Liver (tissue), 3 donors: Measurements from ENCODE around the gene CA9.

Experiments
- NR2F2 ChIP-seq: IDR thresholded peaks from 2 replicates; pipeline ENCODE4 v1.6.1; 2016; ENCODE audit warnings: antibody characterized with exemption
- RXRA ChIP-seq, 2 donors: IDR thresholded peaks; 2 replicates each; pipeline ENCODE4 v1.6.1; 2017 to 2018; ENCODE audit warnings: antibody characterized with exemption in 2 of 2, mild to moderate bottlenecking in 1 of 2
- TAF1 ChIP-seq: conservative IDR thresholded peaks from 2 replicates; pipeline ENCODE4 v1.6.1; 2016; ENCODE audit warnings: antibody characterized with exemption, mild to moderate bottlenecking
- YY1 ChIP-seq: IDR thresholded peaks from 2 replicates; pipeline ENCODE4 v1.6.1; 2016; ENCODE audit warnings: antibody characterized with exemption, mild to moderate bottlenecking
- TF ChIP-seq, protein P1 (sequence below): fragments of 150-350 bp; IDR thresholded peaks from 2 replicates; pipeline ENCODE4 v1.5.1; 2017; ENCODE audit warnings: improper control_type of control experiment, low read depth, low read length; ENCODE audit not compliant: missing input control
- TF ChIP-seq, protein P2 (sequence below): IDR thresholded peaks from 2 replicates; pipeline ENCODE4 v1.6.1; 2016; ENCODE audit warnings: antibody characterized with exemption, mild to moderate bottlenecking
- TF ChIP-seq, protein P3 (sequence below): IDR thresholded peaks from 2 replicates; pipeline ENCODE4 v1.6.1; 2016; ENCODE audit warnings: antibody characterized with exemption
- donor health status: healthy.
- donor health status: healthy.

DNA sequence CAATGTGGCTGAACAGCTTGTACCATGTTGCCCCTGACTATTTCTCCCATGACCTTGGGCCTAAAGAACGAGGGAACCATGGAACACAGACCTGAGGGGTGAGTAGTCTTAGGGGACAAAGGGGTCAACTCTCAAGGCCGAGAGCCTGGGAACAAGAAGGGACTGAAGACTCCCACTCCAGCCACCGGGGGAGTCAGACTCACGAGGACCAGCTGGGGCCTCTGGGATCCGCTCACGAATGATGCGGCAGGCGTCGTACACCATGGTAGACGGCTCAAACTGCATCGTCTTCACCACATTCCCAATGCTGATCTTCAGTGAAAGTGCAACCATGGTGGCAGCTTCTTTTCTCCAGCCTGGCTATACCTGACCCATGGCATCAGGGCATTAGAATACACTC lies 51.6 kb downstream of the CA9 start:
- TF ChIP-seq, protein P1, sequence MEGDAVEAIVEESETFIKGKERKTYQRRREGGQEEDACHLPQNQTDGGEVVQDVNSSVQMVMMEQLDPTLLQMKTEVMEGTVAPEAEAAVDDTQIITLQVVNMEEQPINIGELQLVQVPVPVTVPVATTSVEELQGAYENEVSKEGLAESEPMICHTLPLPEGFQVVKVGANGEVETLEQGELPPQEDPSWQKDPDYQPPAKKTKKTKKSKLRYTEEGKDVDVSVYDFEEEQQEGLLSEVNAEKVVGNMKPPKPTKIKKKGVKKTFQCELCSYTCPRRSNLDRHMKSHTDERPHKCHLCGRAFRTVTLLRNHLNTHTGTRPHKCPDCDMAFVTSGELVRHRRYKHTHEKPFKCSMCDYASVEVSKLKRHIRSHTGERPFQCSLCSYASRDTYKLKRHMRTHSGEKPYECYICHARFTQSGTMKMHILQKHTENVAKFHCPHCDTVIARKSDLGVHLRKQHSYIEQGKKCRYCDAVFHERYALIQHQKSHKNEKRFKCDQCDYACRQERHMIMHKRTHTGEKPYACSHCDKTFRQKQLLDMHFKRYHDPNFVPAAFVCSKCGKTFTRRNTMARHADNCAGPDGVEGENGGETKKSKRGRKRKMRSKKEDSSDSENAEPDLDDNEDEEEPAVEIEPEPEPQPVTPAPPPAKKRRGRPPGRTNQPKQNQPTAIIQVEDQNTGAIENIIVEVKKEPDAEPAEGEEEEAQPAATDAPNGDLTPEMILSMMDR, result no peak
- TF ChIP-seq, protein P2, sequence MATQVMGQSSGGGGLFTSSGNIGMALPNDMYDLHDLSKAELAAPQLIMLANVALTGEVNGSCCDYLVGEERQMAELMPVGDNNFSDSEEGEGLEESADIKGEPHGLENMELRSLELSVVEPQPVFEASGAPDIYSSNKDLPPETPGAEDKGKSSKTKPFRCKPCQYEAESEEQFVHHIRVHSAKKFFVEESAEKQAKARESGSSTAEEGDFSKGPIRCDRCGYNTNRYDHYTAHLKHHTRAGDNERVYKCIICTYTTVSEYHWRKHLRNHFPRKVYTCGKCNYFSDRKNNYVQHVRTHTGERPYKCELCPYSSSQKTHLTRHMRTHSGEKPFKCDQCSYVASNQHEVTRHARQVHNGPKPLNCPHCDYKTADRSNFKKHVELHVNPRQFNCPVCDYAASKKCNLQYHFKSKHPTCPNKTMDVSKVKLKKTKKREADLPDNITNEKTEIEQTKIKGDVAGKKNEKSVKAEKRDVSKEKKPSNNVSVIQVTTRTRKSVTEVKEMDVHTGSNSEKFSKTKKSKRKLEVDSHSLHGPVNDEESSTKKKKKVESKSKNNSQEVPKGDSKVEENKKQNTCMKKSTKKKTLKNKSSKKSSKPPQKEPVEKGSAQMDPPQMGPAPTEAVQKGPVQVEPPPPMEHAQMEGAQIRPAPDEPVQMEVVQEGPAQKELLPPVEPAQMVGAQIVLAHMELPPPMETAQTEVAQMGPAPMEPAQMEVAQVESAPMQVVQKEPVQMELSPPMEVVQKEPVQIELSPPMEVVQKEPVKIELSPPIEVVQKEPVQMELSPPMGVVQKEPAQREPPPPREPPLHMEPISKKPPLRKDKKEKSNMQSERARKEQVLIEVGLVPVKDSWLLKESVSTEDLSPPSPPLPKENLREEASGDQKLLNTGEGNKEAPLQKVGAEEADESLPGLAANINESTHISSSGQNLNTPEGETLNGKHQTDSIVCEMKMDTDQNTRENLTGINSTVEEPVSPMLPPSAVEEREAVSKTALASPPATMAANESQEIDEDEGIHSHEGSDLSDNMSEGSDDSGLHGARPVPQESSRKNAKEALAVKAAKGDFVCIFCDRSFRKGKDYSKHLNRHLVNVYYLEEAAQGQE, result no peak
- TF ChIP-seq, protein P3, sequence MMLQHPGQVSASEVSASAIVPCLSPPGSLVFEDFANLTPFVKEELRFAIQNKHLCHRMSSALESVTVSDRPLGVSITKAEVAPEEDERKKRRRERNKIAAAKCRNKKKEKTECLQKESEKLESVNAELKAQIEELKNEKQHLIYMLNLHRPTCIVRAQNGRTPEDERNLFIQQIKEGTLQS, result no peak
- TF ChIP-seq TAF1 (no peak), NR2F2 (no peak), RXRA (IDR thresholded peaks at IDR 0.05) (no peak), YY1 (no peak)
